Measurements from ENCODE around the gene ZNF689.

ZNF689 gene

GRCh38 chr16:30623536-30624283 lies 13.5 kb upstream of the ZNF689 start:
- TF ChIP-seq EZH2phosphoT487 (IDR thresholded peaks at IDR 0.05; ENCODE audit: borderline replicate concordance, low read length) (no peak), CTCF (IDR thresholded peaks at IDR 0.05; ENCODE audit: low read depth, low read length, poor library complexity, severe bottlenecking) (no peak)
- Histone ChIP-seq H3F3A (ENCODE audit: control insufficient read depth, insufficient read depth) (no peaks in the 10 kb centered on the region), H3K27ac (ENCODE audit: low read depth, low read length) (no peak overlapping the region), H3K27me3 (ENCODE audit: control insufficient read depth, low read length) (no peaks in the 10 kb centered on the region), H3K9me2 (replicated peaks; ENCODE audit: control insufficient read depth, low read length) (no peaks in the 10 kb centered on the region), H3K9me3 (ENCODE audit: control insufficient read depth, insufficient read depth, low read length) (peaks cover 12% of the 10 kb centered on the region; the same call in 1 of the 2 replicates), H3K4me2 (ENCODE audit: low read length) (no peak overlapping the region), H3K36me3 (ENCODE audit: control insufficient read depth, low read length) (no peaks in the 10 kb centered on the region), H3K79me2 (ENCODE audit: control insufficient read depth, low read length) (no peaks in the 10 kb centered on the region), H3K4me3 (ENCODE audit: low read length) (no peak overlapping the region), H4K20me1 (ENCODE audit: control insufficient read depth, insufficient read depth, low read depth, low read length) (no peaks in the 10 kb centered on the region), H3K4me1 (ENCODE audit: control insufficient read depth, low read length) (peaks cover 26% of the 10 kb centered on the region)

GRCh38 chr16:30622455-30623032 lies 12.4 kb upstream of the ZNF689 start:
- Histone ChIP-seq H3F3A (ENCODE audit: control insufficient read depth, insufficient read depth) (no peaks in the 10 kb centered on the region), H3K4me3 (ENCODE audit: low read length) (peak overlapping the region; percentile 36), H3K36me3 (ENCODE audit: control insufficient read depth, low read length) (no peaks in the 10 kb centered on the region), H3K27me3 (ENCODE audit: control insufficient read depth, low read length) (no peaks in the 10 kb centered on the region), H3K9me3 (ENCODE audit: control insufficient read depth, insufficient read depth, low read length) (peaks cover 12% of the 10 kb centered on the region; the same call in 1 of the 2 replicates), H3K27ac (ENCODE audit: low read depth, low read length) (no peak overlapping the region), H3K9me2 (replicated peaks; ENCODE audit: control insufficient read depth, low read length) (no peaks in the 10 kb centered on the region), H3K4me2 (ENCODE audit: low read length) (peak overlapping the region; percentile 61), H3K79me2 (ENCODE audit: control insufficient read depth, low read length) (no peaks in the 10 kb centered on the region), H4K20me1 (ENCODE audit: control insufficient read depth, insufficient read depth, low read depth, low read length) (no peaks in the 10 kb centered on the region), H3K4me1 (ENCODE audit: control insufficient read depth, low read length) (peaks cover 22% of the 10 kb centered on the region)
- TF ChIP-seq EZH2phosphoT487 (IDR thresholded peaks at IDR 0.05; ENCODE audit: borderline replicate concordance, low read length) (no peak), CTCF (IDR thresholded peaks at IDR 0.05; ENCODE audit: low read depth, low read length, poor library complexity, severe bottlenecking) (no peak)

- Histone ChIP-seq H3K4me1 (ENCODE audit: control insufficient read depth, low read length) (peaks cover 22% of the 10 kb centered on the region), H3K9me2 (replicated peaks; ENCODE audit: control insufficient read depth, low read length) (no peaks in the 10 kb centered on the region), H3K4me3 (ENCODE audit: low read length) (0 out of 2 replicates have a peak overlapping the region, but pooled peaks have one; percentile 36), H3K27ac (ENCODE audit: low read depth, low read length) (no peak overlapping the region), H4K20me1 (ENCODE audit: control insufficient read depth, insufficient read depth, low read depth, low read length) (no peaks in the 10 kb centered on the region), H3K4me2 (ENCODE audit: low read length) (no peak overlapping the region; the same call in 1 of the 2 replicates), H3K79me2 (ENCODE audit: control insufficient read depth, low read length) (no peaks in the 10 kb centered on the region), H3K9me3 (ENCODE audit: control insufficient read depth, insufficient read depth, low read length) (peaks cover 12% of the 10 kb centered on the region; the same call in 1 of the 2 replicates), H3K27me3 (ENCODE audit: control insufficient read depth, low read length) (no peaks in the 10 kb centered on the region), H3K36me3 (ENCODE audit: control insufficient read depth, low read length) (no peaks in the 10 kb centered on the region), H3F3A (ENCODE audit: control insufficient read depth, insufficient read depth) (no peaks in the 10 kb centered on the region)
- TF ChIP-seq CTCF (IDR thresholded peaks at IDR 0.05; ENCODE audit: low read depth, low read length, poor library complexity, severe bottlenecking) (no peak), EZH2phosphoT487 (IDR thresholded peaks at IDR 0.05; ENCODE audit: borderline replicate concordance, low read length) (no peak)
Observed at GRCh38 chr16:30621765-30622164, 11.6 kb upstream of the ZNF689 start.

All from DOHH2 (cell line).